ENCODE data around the gene FOXN3. TPM values are rescaled to one million over a fixed set of nuclear protein-coding genes. Genes with fewer than 3 reads are reported as not detected.

FOXN3 gene
- total RNA-seq, 1 donor from 2014 or later: 27.8 TPM

DNA sequence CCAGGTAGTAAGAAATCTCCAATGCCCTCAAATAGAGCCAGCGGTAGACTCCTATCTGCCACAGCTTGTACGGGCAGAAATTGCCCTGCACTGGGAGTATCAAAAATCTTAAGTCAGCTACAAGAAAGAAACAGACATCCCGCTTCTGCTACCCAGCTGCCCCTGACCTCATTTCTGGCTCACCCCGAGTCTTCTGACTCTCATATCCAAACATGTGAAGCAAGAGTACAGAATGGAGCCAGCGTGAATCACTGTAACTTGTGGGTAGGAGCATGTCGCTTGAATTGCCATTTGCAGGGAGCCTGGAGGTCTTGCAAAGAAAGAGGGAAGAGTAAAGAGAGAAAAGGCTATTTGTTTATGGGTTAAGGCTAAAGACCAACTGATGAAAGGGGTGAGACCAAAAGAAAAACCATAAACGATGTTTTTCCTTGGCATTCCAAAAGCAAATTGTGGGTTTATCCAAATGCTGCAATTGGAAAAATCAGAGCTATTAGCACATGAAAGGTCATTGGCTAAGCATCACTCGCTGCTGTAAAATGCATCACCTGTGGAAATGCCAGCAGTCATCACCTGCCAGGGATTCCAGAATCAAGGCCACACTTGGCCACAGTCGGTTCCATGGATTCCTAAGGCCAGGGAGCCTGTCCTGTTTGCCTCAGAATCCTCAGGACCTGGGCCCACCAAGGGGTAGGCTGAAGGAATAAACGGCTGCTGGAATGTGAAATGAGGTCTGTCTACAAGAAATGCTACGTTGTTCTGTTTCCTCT lies 86.6 kb downstream of the FOXN3 start:
- H3K4me3 ChIP-seq (ENCODE audit: low read depth, low read length): no peak overlapping the region
- TF ChIP-seq, protein P1, sequence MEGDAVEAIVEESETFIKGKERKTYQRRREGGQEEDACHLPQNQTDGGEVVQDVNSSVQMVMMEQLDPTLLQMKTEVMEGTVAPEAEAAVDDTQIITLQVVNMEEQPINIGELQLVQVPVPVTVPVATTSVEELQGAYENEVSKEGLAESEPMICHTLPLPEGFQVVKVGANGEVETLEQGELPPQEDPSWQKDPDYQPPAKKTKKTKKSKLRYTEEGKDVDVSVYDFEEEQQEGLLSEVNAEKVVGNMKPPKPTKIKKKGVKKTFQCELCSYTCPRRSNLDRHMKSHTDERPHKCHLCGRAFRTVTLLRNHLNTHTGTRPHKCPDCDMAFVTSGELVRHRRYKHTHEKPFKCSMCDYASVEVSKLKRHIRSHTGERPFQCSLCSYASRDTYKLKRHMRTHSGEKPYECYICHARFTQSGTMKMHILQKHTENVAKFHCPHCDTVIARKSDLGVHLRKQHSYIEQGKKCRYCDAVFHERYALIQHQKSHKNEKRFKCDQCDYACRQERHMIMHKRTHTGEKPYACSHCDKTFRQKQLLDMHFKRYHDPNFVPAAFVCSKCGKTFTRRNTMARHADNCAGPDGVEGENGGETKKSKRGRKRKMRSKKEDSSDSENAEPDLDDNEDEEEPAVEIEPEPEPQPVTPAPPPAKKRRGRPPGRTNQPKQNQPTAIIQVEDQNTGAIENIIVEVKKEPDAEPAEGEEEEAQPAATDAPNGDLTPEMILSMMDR (conservative IDR thresholded peaks at IDR 0.05; ENCODE audit: low read depth, low read length): no peak
- DNase-seq (ENCODE audit: low read depth): no peak

DNA sequence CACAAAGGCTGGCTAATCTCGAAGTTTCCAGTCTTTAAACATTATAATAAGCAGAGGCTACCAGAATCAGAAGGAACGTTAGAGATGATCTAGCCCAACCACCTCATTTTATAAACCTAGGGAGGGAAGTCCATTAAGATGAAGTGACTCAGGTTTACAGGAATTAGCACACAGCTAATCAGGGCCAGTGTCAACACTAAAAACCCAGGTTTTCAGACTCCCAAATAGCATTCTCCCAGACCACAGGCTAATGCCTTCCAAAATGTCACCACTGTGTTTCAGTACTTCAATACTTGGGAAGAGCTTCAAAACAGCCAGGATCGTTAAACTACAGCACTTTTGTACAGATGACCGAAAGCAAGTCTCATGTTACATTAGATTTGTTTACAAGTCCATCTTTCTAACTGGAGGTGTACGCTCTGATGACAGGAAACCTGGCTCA lies 89.2 kb downstream of the FOXN3 start:
- H3K4me3 ChIP-seq (ENCODE audit: low read depth, low read length): no peak overlapping the region
- no peak for DNase-seq (ENCODE audit: low read depth)
- TF ChIP-seq, protein P1 (conservative IDR thresholded peaks at IDR 0.05; ENCODE audit: low read depth, low read length): no peak

DNA sequence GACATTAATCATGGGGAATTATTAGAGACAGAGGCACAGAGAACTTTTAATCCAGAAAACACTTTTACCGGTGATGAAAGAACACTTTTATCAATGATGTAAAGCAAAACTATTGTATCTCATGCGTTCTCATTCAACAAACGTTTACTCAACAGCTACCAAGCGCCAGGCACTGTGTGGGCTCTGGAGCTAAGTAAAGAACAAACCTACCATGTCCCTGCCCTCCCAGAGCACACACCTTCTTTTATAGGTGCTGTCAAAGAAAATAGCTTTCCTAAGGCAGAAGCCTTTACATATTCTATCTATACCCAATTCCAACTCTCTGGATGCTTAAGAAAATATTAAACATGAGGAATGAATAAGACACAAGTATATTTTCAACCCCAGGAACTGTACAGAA lies 91.1 kb downstream of the FOXN3 start:
- TF ChIP-seq, protein P1 (conservative IDR thresholded peaks at IDR 0.05; ENCODE audit: low read depth, low read length): no peak
- DNase-seq (ENCODE audit: low read depth): no peak
- no peak overlapping the region for H3K4me3 ChIP-seq (ENCODE audit: low read depth, low read length)

DNA sequence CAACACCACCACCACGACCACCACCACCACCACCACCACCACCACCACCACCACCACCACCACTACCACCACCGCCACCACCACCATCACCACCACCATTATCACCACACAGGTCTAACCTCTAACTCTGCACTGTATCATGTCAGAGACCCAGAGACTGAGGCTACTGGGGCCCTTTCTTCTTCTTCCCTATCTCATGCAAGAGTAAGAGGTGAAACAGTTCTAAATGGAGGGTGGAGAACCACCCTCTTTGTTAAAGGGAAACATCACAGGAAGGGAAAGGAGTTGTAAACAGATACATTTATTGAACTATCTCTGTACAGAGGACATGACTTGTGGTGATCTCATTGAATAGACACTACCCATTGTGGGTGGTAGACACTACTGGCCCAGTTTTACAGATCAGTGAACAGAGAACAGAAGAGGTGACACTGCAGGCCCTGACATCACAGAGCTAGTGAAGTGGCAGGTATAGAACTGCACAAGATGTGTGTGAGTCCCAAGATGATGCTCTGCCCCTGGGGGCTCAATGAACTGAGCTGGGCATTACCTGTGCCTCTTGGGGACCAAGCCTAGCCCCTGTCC lies 91.6 kb downstream of the FOXN3 start:
- H3K4me3 ChIP-seq (ENCODE audit: low read depth, low read length): no peak overlapping the region
- TF ChIP-seq, protein P1 (conservative IDR thresholded peaks at IDR 0.05; ENCODE audit: low read depth, low read length): no peak
- DNase-seq (ENCODE audit: low read depth): no peak

DNA sequence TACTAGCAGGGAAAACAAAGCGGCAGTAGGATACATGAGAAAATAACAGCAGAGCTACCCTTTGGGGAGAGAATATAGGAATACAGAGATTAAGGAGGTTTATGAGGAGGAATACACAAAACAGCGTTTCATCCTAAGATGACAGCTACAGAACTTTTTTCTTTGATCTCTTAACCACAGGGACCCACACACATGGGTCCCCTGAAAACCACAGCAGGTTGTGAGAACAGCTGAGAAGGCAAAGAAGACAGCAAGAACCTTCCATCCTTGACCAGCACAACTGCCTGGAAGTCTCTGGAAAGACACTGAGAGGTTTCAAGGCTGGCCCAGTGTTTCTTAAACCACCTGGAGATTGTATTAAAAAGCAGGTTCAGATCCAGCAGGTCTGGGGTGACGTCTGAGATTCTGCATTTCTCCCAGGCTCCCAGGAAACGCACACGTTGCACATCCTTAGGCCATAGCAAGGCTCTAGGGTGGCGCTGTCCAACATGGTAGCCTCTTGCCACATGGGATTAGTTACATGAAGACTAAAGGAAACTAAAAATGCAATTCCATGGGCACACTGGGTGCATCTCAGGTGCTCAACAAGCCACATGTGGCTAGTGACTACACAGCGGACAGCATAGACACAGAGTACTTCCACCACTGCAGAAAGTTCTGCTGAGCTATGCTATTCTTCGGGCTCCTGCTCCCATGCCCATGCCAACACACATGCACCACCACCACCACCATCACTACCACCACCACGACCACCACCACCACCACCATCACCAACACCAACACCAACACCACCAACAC lies 92.3 kb downstream of the FOXN3 start:
- TF ChIP-seq, protein P1 (conservative IDR thresholded peaks at IDR 0.05; ENCODE audit: low read depth, low read length): no peak
- DNase-seq (ENCODE audit: low read depth): no peak
- H3K4me3 ChIP-seq (ENCODE audit: low read depth, low read length): no peak overlapping the region

DNA sequence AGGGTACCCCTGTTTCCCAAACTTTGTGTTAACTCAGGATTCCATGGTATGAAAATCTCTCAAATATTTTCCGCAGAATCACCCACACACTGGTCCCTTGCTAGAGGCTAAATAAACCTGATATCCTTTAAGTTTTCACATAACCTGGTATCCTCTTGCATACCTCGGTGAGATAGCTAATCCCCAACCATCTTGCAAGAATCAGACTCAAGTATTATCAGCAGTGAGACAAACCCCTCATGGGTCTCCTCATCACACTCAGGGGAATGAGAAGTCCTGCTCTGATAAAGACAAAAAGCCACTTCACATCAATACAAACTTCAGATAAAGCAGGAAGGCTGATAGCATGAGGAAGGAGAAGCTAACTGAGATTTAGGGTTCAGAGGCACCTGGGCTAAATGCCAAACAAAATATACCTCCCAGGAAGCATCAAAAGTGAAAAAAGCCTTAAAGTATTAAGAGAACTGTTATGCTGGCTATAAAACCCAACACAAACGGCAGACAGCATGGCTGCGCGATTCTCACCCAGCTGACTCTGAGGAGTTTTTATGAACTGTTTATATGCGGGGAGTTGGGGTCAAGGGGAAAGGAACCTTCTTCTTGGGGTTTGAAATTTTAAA lies 96.5 kb downstream of the FOXN3 start:
- H3K4me3 ChIP-seq (ENCODE audit: low read depth, low read length): no peak overlapping the region
- no peak for DNase-seq (ENCODE audit: low read depth)
- TF ChIP-seq, protein P1 (conservative IDR thresholded peaks at IDR 0.05; ENCODE audit: low read depth, low read length): no peak
